Measurements from ENCODE around the gene SNTG2.
"Not testable (repeated sequence)": the region's sequence is repeated elsewhere in the genome, so short reads cannot be mapped to it uniquely, and the experiment has no call there.

SNTG2 gene

GRCh38 chr2:1060372-1060771 lies 109.7 kb downstream of the SNTG2 start:
- no peak for DNase-seq

DNA sequence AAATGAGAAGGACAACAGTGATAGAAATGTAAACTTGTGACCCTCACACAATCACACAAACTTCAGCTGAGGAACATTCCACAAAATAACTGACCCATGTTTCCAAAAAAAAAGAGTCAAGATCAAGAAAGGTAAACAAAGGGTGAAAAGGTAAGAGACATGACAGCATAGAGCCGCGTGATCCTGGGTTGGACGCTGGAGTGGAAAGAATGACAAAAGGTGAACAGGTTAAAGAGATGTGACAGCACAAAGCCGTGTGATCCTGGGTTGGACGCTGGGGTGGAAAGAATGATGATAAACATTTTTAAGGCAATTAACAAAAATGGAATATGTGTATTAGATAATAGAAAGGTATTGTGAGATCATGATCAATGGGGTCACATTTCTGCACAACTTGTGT lies 110.3 kb downstream of the SNTG2 start:
- no peak for DNase-seq

- DNase-seq: no peak
Measured at GRCh38 chr2:1068241-1068640, 117.6 kb downstream of the SNTG2 start.

- no peak for DNase-seq
Measured at GRCh38 chr2:1068822-1069221, 118.2 kb downstream of the SNTG2 start.

DNA sequence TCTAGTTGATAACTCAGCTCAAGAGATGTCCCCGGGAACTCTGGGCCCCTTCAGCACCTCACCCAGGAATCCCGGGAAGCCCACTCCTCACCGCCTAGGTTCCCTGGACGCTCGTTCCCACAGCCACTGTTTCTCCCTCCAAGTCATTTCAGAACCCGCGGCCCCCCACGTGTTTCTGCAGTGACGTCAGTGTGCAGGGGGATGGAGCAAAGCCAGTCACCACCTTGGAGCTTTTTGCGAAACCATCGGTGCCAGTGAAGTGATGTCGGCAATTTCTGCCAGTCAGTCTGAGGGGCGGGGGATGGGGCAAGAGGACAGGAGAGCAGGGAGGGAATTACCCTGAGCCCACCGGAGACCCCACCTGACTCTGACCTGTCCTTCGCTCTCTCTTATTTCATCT lies 119.2 kb downstream of the SNTG2 start:
- DNase-seq: no peak

DNA sequence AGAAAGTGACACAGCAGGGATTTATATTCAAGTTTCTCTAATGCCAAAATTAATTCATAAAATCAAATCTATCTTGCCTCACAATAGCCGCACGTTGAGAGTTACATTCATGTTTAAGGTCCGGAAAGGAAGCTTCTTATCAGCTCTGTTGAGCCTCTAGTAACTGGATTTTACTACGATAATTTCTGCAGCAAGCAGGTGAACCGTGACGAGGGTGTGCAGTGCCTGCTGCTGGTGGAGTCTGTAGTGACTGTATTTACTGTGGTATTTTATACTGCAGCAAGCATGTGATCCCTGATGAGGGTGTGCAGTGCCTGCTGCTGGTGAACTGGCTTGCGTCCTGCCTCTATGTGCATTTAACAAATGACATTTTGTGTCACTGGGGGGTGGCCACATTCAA lies 120.0 kb downstream of the SNTG2 start:
- no peak for DNase-seq

DNA sequence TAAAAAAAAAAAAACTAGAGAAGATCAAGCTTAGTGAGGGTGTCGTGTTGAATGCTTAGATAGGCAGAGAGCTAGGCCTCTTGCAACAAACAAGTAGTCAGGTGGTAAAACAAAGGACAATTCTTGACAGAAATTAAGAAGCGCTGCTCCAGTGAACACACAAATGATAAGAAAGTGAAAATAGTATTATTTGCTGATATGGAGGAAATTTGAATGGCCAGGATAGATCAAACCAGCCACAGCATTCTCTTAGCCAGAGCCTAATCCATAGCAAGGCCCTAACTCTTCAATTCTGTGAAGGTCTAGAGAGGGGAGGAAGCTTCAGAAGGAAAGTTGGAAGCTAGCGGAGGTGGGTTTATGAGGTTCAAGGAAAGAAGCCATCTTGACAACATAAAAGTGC lies 121.0 kb downstream of the SNTG2 start:
- no peak for DNase-seq

DNA sequence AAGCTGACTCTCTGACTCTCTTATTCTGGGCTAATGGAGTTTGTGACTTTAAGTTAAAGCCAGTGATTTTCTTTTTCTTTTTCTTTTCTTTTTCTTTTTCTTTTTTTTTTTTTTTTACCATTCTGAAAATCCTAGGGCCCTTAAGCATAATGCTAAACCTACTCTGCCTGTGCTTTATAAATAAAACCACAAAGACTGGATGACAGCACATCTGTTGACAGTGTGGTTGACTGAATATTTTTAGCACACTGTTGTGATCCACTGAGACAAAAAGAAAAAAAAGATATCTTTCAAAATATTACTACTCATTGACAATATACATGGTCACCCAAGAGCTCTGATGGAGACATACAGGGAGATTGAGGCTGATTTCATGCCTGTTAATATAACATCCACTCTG lies 121.6 kb downstream of the SNTG2 start:
- no peak for DNase-seq

DNA sequence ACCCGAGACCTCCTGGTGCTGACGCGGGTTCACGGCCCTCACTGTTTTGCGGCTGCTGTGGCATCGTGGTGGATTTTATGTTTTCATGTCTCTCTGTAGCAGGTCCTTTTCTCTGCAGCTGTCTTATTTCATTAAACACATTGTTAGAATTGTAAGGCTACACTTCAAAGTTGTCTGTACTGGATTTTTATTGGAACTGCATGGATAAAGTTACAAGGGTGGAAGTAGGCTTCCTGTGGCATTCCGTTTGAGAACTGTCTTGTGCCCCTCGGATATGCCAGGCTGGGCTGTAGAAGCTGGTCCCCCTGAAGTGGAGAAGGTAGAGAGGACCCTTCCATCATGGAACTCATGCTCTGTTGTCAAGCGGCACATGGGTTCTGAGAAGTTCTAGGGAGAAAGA lies 127.3 kb downstream of the SNTG2 start:
- DNase-seq: no peak

DNA sequence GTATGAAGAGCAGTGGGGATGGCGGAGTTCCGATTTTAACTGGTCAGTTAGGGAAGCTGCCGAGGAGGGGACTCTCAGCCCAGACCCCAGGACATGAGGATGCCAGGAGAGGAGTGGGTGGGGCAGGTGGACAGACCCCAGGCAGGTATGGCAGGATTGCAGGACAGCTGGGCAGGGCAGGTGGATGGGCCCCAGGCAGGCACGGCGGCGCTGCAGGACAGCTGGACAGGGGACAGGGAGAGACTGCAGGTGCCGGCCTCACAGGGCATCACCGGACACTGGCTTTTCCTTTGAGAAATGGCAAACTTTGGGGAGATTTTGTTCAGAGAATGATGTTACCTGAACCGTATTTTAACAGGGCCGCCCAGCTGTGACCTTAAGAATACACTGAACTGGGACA lies 127.7 kb downstream of the SNTG2 start:
- no peak for DNase-seq

- DNase-seq: no peak
Measured at GRCh38 chr2:1079873-1080799, 129.5 kb downstream of the SNTG2 start.

GRCh38 chr2:1081451-1082225 lies 131.0 kb downstream of the SNTG2 start:
- no peak for DNase-seq

DNA sequence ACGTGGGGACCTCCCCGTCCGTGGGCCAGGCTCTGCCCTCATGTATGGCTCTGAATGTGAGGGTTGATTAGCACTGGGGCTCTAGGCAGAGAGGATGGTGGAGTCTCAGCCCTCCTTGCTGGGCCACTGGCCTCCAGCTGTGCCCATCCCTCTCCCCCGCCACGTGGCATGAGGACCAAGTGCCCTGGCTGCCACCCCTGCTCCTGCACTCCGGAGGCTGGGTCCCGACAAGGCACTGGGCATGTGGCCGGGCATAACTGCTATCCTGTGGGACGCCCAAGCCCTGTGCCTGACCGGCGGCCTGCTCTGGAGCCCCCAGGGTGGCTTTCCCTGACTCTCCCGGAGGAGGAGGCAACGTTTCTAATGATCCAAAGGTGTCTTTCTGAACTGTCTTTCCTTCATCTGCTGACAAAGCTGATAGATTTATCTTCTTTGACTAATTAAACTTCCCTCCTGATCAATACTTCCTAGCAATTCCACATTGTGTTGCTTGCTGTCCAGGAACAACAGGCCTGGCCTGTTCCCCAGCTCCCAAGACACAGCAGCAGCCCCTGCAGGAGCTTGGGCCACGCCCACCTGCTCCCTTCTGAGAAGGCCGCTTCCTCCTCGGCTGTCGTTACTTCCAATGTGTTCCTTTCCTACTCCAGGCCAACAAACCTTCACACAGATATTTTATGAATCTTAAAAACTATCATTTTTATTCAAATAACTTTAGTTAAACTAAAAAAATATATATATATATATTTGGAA lies 132.0 kb downstream of the SNTG2 start:
- no peak for DNase-seq

GRCh38 chr2:1088192-1088860 lies 137.7 kb downstream of the SNTG2 start:
- DNase-seq: no peak

GRCh38 chr2:1088940-1089339 lies 138.3 kb downstream of the SNTG2 start:
- DNase-seq: no peak

DNA sequence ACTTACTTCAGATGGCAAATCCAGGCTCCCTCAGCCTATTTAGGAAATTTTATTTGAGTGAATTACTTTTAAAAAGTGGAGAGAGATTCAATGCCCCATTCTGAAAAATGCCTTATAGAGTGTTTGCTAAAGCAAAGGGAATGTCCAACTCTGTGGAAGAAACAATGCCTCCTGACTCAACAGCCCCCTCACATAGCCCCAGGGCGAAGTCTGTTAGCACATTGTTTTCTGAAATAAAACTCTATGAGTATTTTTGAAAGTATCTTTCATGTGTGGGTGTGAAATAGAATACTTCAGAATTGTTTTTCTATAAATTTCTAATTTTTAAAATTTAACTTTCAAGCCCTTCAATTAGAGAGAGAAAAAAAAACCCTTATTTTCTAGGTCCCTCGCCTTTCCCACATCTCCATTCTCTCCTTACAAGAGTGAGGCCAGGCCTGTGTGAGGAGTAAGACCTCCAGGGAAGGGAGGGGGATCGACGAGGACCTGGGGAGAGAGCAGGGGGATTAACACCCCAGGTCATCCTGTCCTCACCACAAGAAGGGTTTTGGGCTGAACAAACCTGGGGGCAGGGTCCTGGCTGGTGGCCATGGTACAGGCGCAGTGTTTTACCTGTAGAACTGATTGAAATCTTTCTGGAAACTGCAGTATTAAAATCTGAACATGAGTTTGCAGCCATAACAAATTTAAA lies 141.4 kb downstream of the SNTG2 start:
- DNase-seq: no peak

DNA sequence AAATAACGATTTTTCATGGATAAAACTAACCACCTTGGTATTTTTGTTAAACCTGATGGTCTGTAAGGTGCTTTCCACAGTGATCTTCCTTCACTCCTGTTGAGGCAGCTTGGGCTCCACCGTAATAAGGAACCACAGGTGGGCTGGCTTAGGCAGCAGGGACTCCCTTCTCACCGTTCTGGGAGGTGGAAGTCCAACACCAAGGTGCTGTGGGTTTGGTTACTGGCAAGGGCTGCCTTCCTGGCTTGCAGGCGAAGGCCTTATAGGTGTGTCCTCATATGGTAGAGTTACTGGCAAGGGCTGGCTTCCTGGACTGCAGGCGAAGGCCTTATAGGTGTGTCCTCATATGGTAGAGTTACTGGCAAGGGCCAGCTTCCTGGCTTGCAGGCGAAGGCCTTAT lies 143.0 kb downstream of the SNTG2 start:
- DNase-seq: not testable (repeated sequence)

DNA sequence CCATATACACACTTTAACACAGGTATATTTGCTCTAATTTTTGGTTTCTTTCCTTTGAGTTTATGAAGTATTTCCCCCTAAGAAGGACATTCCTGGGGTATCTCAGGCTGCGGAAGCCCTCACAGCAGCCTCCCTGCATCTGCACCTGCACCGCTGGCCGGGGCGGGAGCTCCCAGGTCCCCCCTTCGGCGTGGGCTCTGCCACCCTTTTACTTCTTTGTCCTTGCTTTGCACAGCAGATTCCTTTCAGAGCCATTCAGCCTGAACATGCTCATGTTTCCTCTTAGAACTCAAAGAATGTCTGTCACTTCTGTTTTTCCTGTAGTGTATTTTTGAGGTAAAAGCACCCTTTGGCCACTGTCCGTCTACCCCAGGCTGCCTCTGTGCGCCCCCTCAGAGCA lies 146.5 kb downstream of the SNTG2 start:
- no peak for DNase-seq

DNA sequence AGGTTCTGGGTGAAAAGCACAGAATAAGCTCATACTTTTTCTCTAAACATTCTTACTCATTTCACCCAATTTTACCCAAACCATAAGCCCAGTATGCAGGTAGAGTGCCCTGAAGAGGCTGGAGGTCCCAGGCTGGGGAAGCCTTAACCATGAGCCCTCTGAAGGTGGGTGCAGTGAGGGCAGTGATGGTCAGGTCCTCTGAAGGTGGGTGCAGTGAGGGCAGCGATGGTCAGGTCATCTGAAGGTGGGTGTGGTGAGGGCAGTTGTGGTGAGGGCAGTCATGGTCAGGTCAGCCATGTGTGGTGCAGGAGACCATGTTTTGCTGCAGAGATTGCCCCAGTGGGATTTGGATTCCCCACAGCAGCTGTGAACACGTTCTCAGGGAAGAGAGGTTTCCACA lies 148.8 kb downstream of the SNTG2 start:
- DNase-seq: no peak

DNA sequence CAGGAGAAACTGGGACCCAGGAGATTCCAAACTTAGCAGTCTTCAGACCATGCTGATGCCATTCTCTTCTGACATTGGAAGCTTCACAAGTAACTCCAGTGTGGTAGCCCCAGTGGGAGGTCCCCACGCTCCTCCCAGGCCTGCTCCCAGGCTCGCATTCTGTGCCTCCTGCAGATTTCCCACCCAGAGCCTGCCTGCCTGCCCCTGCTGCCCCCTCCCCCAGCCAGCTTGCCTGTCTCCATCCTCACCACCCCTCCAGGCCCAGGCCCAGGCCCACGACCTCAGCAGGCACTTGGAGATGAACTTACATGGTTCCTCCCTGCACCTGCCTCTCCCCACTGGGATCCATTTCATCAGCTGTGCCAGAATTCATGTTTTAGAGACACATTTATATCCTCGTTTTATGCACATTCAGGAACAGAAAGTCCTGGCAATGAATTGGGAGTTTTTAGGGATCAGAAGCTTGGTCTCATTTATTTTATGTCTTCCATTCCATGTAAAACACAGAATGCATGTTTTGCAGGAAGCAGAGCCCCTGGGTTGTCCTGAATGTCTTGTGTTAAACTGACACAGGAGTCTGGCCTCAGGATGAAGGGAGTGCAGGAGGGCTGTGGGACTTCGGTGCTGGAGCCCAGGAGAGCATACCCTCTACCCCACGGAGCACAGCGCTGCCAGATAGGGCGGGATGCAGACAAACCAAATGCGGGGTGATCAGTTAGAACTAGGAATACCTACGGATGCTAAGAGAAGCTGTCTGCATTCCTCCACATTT lies 150.5 kb downstream of the SNTG2 start:
- DNase-seq: no peak

DNA sequence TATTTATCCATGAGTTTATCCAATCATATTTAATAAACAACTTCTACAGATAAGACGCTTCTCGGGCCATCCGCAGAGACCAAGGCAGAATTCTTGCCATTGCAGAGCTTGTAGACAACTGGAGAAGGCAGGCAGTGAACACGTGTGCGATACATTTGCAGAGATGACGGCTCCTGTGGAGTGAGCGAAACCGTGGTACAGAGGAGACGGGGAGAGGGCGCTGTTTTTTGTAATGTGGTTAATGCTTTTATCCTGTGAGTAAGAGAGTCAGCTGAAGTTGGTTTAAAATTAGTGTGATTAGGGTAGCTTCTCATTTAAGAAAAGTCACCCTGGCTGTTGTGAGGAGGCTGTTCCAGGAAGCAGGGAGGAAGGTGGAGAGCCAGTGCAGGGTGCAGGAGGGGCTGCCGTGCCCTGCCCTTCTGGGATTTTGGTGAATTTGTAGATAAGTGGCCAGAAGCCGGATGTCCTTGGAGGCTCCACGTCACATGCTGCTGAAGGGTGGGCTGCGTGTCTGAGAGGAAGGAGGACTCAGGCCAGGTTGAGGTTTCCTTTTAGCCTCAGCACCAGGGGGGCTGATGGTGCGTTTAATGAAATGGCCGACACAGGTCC lies 151.4 kb downstream of the SNTG2 start:
- no peak for DNase-seq

Measured in GOT3 (cell line).